ENCODE measurements around the gene CLTC.

CLTC gene

GRCh38 chr17:59634632-59635541 lies 15.2 kb downstream of the CLTC start:
- DNase-seq = no peak

GRCh38 chr17:59637611-59638310 lies 18.1 kb downstream of the CLTC start:
- no peak for DNase-seq

- DNase-seq = no peak
Observed at GRCh38 chr17:59638553-59638952, 18.9 kb downstream of the CLTC start.

- DNase-seq = peak in 1 of 2 donors; percentile 50
Observed at GRCh38 chr17:59641799-59642484, 22.2 kb downstream of the CLTC start.

- DNase-seq = no peak
Observed at GRCh38 chr17:59642565-59642964, 22.9 kb downstream of the CLTC start.

GRCh38 chr17:59643159-59644140 lies 23.8 kb downstream of the CLTC start:
- DNase-seq = no peak

GRCh38 chr17:59647288-59647687 lies 27.6 kb downstream of the CLTC start:
- DNase-seq = no peak

GRCh38 chr17:59649886-59650285 lies 30.2 kb downstream of the CLTC start:
- DNase-seq = no peak

GRCh38 chr17:59650642-59651041 lies 30.9 kb downstream of the CLTC start:
- DNase-seq = no peak

GRCh38 chr17:59651346-59651745 lies 31.7 kb downstream of the CLTC start:
- DNase-seq = peak in 1 of 2 donors; percentile 31

GRCh38 chr17:59652119-59652518 lies 32.4 kb downstream of the CLTC start:
- DNase-seq = no peak

- DNase-seq = peak in 1 of 2 donors; percentile 46
Observed at GRCh38 chr17:59656624-59657023, 36.9 kb downstream of the CLTC start.

- DNase-seq = no peak
Observed at GRCh38 chr17:59666235-59666634, 46.5 kb downstream of the CLTC start.

- DNase-seq = no peak
Observed at GRCh38 chr17:59668816-59669215, 49.1 kb downstream of the CLTC start.

- no peak for DNase-seq
Observed at GRCh38 chr17:59669411-59669810, 49.7 kb downstream of the CLTC start.

- DNase-seq = no peak
Observed at GRCh38 chr17:59669944-59670343, 50.2 kb downstream of the CLTC start.

- no peak for DNase-seq
Observed at GRCh38 chr17:59671386-59671785, 51.7 kb downstream of the CLTC start.

- no peak for DNase-seq
Observed at GRCh38 chr17:59675231-59675630, 55.5 kb downstream of the CLTC start.

GRCh38 chr17:59676716-59677115 lies 57.0 kb downstream of the CLTC start:
- DNase-seq = no peak

- no peak for DNase-seq
Observed at GRCh38 chr17:59678918-59679317, 59.2 kb downstream of the CLTC start.

- DNase-seq = no peak
Observed at GRCh38 chr17:59680314-59680713, 60.6 kb downstream of the CLTC start.

- no peak for DNase-seq
Observed at GRCh38 chr17:59683283-59683682, 63.6 kb downstream of the CLTC start.

Measured in CD4-positive, alpha-beta T cell treated with Interleukin-4 for 1 hour (primary cell).